ENCODE results near the gene E4F1.
"Not testable (repeated sequence)": the region's sequence is repeated elsewhere in the genome, so short reads cannot be mapped to it uniquely, and the experiment has no call there.

DNA sequence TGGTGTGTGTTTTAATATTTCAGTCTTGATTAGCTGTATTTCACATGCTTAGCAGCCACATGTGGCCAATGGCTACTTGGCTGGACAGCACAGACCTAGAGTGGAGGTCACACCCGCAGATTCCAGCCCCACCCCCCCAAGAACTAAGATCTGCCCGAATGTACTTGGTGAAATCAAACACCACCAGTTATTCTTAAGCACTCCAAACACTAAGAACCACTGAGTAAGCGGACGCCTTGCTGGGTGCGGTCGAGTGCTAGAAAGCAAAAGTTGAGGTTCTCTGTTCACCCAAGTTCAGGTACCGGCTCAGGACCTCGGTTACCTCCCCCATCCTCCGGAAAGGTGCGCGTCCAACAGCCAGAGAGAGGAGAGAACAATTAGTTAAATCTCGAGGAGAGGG is 43.5 kb downstream of the E4F1 start:
- not testable (repeated sequence) for TF ChIP-seq CTCF, POLR2A (IDR thresholded peaks at IDR 0.05)

All from testis (tissue), 2 donors.